NCI-H2029 treated with DMSO at 0.1 percent for 48 hours (cell line): ENCODE data around the gene SDS.

Experiments
- DNase-seq: peaks from one replicate; lab custom pipeline; 2025; lab: John Stamatoyannopoulos, UW

SDS gene

DNA sequence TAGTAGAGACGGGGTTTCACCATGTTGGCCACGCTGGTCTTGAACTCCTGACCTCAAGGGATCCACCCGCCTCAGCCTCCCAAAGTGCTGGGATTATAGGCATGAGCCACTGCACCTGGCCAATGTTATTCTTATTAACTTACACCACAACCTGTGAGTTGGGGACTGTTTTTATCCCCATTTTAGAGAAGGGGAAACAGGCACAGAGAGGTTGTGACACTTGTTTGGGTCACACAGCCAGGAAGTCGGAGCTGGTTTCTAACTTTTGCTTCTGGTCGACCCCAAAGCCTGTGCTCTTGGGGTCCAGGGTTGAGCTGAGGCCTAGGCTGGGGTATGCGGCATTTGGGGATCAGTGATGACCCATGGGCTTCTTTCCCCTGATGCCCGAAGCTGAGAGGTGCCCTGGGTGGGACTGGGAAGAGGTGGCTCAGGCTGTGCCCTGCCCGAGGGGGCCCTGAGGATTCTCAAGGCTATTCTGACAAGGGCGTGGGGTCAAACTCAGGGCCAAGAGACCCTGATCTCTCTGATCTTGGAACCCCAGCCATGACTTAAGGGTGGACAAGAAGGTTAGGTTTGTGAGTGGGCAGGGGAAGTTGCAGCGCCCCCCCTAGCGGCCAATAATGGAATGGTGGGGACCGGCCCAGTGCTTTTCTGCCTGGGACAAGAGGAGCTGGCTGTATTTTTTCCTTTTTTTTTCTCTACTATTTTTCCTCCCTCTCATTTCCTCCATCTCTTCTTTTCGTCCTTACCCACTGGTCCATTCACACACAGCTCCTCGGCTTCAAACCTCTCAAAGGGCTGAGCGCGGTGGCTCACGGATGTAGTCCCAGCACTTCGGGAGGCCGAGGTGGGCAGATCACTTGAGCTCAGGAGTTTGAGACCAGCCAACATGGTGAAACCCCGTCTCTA is 21.5 kb upstream of the SDS start:
- peak; percentile 44 for DNase-seq

DNA sequence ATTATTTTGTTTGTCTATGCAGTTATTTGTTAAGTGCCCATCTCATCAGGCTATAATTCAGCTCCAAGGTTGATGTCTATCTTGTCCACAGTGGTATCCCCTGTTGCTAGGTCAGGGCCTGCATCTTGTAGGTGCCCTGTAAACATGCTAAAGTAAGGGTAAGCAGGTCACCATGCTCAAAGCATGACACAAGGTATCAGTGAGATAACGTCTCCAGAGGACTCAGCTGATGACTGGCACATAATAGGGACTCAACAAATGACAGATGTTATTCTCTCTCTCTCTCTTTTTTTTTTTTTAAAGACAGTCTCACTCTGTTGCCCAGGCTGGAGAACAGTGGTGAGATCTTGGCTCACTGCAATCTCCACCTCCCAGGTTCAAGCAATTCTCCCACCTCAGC is 20.8 kb upstream of the SDS start:
- DNase-seq = no peak

DNA sequence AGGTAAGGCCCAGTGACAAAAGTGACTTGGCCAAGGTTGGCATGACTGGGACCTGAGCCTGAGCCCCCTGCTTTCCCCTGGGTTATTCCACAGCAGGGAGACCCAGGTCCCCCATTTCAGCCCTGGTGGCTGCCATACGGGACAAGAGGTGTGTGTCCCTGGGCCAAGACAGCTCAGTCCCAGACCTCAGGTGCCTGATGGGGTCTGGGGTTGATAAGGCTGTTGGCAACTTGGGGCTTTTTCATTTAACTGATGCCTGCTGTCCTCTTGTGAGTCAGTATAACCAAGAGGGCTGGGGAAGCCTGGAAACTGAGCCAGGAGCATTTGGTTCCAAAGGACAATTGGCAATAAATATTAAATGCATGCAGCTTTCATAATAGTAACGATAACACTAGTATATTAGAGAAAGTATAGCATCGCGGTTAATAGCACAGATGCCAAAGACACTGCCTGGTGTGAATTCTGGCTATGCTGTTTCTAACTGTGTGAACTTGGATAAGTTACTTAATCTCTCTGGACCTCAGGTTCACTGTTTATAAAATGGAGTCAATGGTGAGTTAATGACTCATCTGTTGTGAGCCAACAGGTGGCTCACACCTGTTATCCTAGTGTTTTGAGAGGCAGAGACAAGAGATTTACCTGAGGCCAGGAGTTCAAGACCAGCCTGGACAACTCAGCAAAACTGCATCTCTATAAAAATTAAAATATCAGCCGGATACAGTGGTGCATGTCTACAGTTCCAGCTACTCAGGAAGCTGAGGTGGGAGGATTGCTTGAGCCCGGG is 19.4 kb upstream of the SDS start:
- DNase-seq = no peak

DNA sequence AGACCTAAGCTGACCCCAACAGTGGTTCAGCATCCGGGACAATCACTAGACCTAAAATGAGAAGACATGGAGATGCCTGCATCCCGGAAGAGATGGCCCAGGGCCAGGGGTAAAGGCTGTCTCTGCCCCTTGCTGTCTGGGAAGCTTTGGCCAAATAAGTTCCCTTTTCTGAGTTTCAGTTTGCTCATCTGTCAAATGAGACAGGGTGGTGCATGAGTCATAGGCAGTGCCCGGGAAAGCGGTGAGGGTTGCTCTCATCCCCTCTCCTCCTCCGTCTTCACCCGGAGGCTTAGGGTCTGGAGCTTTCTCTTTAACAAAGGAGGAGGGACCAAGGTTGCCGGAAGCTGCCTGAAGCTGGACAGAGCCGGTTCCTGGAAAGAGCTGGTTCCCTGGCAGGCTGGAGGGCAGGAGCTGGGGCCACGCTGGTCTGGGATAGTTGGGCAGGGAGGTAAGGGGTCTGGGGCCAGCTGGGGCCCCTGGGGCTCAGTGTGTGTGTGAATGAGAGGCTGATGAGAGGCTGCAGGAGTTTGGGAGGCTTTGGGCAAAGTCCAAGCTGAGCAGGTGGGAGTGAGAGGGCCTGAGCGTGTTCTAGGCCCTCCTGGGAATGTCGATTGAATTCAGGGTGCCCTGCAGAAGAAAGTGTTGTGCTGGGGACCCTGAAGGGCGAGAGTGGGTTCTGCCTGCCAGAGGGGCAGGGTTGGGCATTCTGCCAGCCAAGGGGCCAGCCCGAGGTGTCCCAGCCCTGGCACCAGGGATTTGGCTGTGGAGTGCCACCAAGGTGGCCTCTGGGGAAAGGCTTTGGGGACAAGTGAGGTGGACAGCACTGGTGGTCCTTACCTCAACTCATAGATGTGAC is 18.6 kb upstream of the SDS start, which contains the start of gene SDSL:
SDSL (plus strand) TSS at position 351 of the 856 bp plus-strand sequence. CDS start 5,603 bp downstream, outside the sequence.
- DNase-seq = peak; percentile 62

DNA sequence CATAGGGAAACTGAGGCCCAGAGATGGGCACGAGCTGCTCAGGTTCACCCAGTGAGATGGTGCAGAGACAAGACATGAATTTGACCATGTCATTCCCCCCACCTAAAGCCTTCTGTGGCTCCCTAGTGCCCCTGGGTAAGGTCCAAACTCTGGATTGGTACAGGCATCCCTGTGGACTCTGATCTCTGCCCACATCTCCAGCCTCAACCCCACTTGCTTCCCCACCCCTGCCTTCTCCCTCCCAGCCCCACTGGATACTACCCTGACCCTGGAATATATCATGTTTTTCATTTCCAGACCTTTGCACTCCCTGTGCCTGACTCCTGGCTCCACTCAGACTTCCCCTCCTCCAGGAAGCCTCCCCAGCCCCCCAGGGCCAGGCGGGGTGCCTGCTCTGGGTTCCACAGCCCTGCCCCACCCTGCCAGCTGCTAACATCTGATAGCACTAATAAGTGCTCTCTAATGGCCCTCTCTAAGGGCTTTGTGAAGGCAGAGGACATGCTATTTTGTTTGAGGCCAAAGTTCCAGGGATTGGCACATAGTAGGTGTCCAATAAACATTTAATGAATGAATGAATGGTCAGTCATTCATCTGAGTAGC is 17.4 kb upstream of the SDS start:
- DNase-seq = no peak

DNA sequence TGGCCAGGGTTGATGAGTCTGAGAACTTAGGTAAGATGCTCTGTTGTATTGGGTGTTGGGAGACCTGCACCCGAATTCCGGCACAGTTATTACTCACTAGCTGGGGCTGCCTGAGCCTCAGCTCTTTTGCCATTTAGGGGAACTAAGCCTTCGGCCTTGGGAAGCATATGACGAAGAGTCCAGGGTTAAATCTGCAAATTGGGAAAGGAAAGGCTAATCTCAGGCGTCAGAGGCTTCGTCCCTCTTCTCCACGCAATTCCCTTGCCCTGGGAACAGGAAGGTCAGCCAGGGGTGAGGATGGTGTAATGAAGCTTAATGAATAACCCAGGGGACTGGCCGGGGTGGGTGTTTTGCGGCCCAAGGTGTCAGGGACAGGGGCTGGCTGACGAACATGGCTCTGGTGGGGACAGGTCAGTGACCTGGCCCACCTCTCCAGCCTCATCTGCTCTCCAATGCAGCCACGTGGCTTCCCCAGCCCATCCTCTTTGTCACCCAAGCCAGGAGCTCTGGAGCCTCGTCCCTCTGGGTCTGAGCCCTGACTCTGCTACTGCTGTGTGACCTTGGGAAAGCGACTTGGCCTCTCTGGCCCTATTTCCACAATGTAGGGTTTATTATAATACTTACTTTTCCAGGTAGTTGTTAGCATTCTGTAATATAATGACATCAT is 14.7 kb upstream of the SDS start:
- DNase-seq = no peak

DNA sequence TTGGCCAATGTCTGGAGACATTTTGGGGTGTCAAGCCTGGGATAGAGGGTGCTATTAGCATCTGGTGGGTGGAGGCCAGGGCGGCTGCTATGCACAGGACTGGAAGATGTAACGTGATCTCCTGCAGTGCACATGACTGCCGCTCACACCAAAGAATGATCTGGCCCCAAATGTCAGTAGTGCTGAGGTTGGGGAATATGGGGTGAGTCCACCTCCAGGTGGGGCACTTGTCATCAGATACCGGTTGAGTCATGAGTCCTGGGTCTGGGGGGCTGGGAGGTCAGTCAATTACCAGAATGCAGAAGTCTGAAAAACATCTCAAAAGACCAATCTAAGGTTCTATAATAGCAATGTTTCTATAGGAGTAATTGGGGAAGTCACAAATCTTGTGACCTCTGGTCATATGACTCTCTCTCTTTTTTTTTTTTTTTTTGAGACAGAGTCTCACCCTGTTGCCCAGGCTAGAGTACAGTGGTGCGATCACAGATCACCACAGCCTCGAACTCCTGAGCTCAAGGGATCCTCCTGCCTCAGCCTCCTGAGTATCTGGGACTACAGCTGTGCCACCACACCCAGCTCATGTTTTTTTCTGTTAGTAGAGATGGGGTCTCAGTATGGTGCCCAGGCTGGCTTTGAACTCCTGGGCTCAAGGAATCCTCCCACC is 12.5 kb upstream of the SDS start:
- no peak for DNase-seq

DNA sequence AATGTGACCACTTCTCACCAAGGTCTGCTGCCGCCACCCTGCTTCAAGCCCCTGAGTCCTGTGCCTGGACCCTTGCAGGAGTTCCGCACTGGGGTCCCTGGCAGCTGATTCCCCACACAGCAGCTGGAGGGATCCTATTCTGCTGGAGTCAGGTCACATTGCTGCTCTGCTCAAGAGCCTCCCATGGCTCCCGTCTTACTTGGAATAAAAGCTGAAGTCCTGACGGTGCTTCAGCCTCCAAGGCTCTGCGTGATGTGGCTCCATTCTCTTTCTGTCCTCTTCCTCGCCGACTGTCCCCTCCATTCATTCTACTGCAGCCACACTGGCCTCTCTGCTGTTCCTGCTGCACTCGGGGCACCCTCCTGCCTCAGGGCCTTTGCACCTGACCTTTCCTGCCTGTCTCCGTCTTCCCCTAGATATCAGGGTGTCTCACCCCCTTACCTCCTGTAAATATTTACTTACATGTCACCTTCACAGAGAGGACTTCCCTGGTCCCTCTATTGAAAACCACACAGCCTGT is 10.9 kb upstream of the SDS start:
- DNase-seq = no peak

DNA sequence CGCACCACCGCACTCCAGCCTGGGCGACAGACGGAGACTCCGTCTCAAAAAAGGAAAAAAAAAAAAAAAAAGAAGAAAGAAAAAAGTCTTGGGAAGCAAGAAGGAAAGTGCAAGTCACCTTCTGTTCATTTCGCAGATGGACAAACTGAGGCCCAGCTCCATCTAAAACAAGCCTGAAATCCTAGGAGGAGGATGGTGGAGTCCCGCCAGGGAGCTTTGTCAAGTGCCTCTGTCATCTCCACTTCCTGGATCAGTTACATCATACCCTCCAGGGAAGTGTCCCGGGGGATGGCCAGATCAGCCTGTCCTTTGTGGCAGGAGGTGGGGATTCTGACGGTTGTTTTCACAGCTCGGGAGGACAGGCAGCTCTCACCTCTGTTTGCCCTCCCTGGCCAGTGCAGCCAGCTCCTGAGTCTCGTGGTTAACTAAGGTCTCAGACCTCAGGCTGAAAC is 9.8 kb upstream of the SDS start:
- DNase-seq = no peak

DNA sequence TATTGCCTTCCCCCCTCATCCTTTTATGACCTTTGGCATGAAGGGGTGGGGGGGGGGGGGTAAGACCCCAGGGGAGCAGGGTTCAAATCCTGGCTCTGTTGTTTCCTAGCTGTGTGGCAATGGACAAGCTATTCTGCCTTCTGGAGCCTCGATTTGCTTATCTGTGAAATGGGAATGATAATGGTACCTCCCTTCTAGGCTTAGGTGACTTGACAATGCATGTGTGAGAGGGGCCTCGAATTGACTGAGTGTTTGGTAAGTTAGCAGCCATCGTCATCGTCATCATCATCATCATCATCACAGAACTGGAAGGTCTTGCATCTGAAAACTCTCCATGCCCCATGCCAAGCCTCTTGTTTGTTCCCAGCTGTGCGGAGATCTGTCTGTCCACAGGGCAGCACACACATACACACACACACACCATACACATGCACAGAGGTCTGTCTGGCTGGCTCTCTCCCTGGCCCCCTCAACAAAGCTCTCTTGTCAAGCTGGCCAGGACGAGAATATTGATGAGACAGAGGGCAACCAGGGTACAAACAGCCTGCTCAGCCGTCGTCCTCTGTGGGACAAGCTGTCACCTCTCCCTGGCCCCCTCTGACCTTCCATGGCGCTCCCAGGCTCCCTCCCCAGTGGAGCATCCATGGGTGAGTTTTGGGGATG is 5.9 kb upstream of the SDS start:
- no peak for DNase-seq

DNA sequence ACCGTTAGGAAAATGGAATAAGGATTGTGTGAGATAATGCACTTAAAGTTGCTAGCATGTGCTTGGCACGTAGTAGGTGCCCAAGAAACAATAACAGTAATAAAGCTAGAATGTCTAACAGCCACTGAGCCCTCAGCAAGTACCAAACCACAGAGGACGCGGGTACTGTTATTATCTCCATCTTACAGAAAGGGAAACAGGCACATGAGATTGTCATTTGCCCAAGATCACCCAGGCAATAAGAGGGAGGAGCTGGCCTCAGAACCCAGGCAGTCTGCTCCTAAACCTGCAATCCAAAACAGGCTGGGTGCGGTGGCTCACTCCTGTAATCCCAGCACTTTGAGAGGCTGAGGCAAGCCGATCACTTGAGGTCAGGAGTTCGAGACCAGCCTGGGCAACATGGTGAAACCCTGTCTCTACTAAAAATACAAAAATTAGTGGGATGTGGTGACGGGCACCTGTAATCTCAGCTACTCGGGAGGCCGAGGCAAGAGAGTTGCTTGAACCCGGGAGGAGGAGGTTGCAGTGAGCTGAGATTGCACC is 5.1 kb upstream of the SDS start:
- no peak for DNase-seq

DNA sequence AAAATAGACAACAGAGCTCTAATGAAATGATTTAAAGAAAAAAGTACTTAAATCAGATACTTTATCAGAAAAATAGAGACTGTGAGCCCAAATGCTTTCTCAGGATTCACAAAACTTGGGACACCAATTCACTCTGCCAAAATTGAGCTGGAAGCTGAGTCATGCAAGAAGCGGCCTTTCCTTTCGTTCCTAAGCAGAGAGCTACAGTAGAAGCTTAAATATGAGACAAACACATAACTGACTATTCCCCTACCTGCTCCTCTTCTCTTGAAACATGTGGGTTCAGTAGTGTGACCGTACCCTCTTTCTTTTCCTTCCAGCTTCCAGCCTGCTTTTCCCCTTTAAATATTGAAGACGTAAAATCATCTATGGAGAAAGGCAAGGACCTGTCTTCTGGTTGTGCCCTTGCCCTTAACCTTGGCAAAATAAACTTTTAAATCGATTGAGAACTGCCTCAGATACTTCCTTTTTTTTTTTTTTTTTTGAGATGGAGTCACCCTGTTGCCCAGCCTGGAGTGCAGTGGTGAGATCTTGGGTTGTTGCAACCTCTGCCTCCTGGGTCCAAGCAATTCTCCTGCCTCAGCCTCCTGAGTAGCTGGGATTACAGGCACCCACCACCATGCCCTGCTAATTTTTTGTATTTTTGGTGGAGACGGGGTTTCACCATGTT is 4.4 kb upstream of the SDS start:
- no peak for DNase-seq

DNA sequence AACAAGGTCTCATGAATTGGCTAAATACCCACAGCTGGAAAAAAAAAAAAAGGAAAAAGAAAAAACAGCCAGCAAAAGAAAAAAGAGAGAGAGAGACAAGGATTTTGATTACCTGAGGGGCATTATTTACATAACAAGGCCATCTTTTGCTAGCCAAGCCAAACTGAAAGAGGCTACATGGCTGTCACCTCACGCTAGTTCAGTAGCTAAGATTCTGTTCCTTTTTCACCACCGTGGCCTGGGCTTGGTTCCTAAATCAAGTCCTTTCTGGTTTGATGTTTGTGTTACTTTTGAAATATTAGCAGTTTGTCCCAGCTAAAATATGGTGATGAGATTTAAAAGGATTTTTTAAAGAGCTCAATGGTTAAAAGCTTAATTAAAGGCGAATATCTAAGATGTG is 2.0 kb upstream of the SDS start:
- no peak for DNase-seq

DNA sequence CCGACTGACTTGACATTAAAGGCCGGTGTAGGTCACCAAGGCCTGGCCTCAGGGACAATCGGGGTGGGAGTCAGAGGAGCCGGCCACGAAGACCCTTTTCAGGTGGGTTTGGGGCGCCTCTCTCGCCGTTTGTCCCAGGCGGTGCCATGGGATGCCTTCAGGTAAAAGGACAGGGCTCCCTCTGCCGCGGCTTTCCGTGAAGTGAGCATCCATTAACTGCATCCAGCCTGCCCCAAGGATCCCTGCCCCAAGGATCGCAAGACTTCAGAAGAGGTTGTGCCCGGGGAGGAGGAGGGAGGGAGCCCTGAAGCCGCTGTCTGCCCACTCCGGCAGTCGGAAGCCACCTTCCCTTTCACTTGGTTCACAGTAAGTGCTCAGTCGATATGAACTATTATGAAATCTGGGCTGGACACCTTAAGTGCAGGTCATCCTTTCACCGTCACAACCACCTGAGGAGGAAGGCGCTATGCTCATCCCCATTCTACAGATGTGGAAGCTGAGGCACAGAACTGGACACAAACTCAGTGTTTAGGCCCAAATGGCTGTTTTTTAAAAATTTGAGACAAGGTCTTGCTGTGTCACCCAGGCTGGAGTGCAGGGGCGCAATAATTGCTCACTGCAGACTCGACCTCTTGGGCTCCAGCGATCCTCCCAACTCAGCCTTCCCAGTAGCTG is 964 bp downstream of the SDS start:
- DNase-seq = no peak

DNA sequence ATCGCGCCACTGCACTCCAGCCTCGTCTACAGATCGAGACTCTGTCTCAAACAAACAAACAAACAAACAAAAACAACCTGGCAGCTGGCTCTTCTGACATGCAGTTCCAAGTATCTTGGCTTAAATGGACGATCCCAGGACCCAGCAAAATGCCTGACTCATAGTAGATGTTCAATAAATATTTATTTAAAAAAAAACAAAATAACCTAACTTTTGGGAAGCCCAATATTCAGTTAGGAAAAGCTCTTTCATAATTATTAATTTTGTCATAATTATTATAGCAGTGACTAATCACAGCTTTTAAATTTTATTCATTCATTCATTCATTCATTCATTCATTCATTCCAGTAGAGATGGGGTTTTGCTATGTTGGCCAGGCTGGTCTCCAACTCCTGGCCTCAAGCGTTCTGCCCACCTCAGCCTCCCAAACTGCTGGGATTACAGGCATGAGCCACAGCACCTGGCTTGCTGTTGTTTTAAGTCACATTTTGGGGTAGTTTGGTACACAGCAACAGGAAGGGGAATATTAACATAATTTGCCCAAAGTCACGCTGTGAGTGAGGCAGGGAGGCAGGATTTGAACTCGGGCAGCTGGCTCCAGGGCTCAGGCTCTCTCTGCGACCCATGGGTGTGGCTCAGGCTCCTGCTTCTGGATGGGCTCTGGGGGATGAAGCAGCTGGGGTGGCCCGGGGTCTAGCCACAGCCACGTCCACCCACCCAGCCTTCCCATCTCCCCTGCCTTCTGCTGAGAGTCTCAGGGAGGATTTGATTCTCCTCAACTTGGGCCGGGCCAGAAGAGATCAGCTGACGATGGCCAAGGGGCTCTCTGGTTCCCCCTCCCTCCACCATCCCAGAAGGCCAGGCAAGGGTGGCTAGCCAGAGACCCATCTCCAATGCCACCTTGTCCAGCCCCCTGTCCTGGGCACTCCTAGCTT is 2.4 kb downstream of the SDS start:
- DNase-seq = no peak

DNA sequence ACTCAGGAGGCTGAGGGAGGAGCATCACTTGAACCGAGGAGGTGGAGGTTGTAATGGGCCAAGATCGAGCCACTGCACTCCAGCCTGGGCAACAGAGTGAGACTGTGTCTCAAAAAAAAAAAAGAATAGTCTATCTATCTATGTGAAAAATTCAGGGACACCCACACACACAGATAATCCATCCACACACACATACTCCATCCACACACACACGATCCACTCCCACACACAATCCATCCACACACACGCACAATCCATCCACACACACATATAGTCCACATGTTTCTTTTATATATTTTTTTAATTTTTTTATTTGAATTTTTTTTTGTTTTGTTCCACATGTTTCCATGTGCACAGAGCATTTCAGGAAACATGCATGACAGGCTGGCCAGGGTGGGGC is 3.3 kb downstream of the SDS start:
- no peak for DNase-seq

DNA sequence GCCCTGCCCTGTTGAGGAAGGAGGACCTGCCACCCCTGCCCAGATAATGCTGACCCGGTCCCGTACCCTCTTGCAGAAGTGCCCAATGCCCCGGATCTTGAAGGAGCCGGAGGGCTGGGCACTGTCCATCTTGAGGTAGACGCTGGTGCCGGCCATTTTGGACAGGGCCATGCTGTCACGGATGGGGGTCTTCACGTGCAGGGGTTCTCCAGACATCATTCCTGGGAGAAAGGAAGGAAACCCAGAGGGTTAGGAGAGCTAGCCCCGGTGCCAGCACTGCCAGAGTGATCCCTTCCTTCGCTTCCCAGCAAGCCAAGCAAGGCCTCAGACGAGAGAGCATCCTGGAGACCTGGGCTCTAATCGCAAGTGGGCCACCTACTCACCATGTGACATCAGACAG is 4.2 kb downstream of the SDS start:
- no peak for DNase-seq
